OCI-LY7 (cell line): ENCODE data around the gene C9orf78. TPM values are rescaled to one million over a fixed set of nuclear protein-coding genes. Genes with fewer than 3 reads are reported as not detected.

ENCODE experiments used
- BruUV-seq: library from RNA; stranded (reverse); fragments of 400-500 nt; replicated peaks from 2 replicates; lab custom pipeline; 2021; lab: Mats Ljungman, UMichigan
- CTCF ChIA-PET: fragments of 300-600 bp; sonication (Branson Sonifier 250); formaldehyde crosslinking; loops from one replicate; lab custom pipeline; 2022; ENCODE audit warnings: antibody characterized with exemption; ENCODE audit not compliant: unreplicated experiment; lab: Charles Lee
- POLR2A ChIA-PET: fragments of 300-600 bp; sonication (Branson Sonifier 250); formaldehyde crosslinking; loops from one replicate; lab custom pipeline; 2022; ENCODE audit warnings: antibody characterized with exemption; lab: Charles Lee
- DNase-seq: peaks from one replicate; pipeline ENCODE4 v3.0.0-alpha.2; 2015; ENCODE audit warnings: low spot score
- H2AFZ ChIP-seq: fragments of 200-600 bp; sonication (generic), shearing (Covaris generic); 2 replicates; pipeline ENCODE4 v1.6.1; 2014; ENCODE audit warnings: mild to moderate bottlenecking, antibody characterized with exemption, low read length, moderate library complexity
- H3K27ac ChIP-seq: fragments of 200-600 bp; sonication (generic); 2 replicates; pipeline ENCODE4 v1.5.1; 2014; ENCODE audit warnings: mixed run types, low read depth, mild to moderate bottlenecking, moderate library complexity, low read length, inconsistent platforms; ENCODE audit not compliant: poor library complexity, severe bottlenecking
- H3K36me3 ChIP-seq: fragments of 200-600 bp; sonication (generic); 2 replicates; pipeline ENCODE4 v1.6.1; 2014; ENCODE audit warnings: mild to moderate bottlenecking, antibody characterized with exemption, low read length, moderate library complexity, mixed read lengths; ENCODE audit not compliant: insufficient read depth
- H3K4me1 ChIP-seq: fragments of 200-600 bp; sonication (generic); 2 replicates; pipeline ENCODE4 v1.5.1; 2014; ENCODE audit warnings: mild to moderate bottlenecking, low read length; ENCODE audit not compliant: insufficient read depth, poor library complexity, severe bottlenecking
- H3K4me2 ChIP-seq: fragments of 200-600 bp; sonication (generic); 2 replicates; pipeline ENCODE4 v1.6.1; 2014; ENCODE audit warnings: mild to moderate bottlenecking, low read length
- H3K4me3 ChIP-seq: fragments of 200-600 bp; sonication (generic); 2 replicates; pipeline ENCODE4 v1.5.1; 2014; ENCODE audit warnings: mild to moderate bottlenecking, low read depth, low read length; ENCODE audit not compliant: poor library complexity, severe bottlenecking
- H3K79me2 ChIP-seq: fragments of 200-600 bp; sonication (generic); 2 replicates; pipeline ENCODE4 v1.6.1; 2016; ENCODE audit warnings: low read depth, mild to moderate bottlenecking, low read length, moderate library complexity, mixed read lengths; ENCODE audit not compliant: insufficient read depth
- H3K9me2 ChIP-seq: fragments of 200-600 bp; sonication (generic); 2 replicates; pipeline ENCODE4 v1.6.1; 2016; ENCODE audit warnings: mild to moderate bottlenecking, low read length, mixed read lengths; ENCODE audit not compliant: insufficient read depth
- H3K9me3 ChIP-seq: fragments of 200-600 bp; sonication (generic); 2 replicates; pipeline ENCODE4 v1.6.1; 2014; ENCODE audit warnings: mild to moderate bottlenecking, mixed run types, low read length, mixed read lengths
- H4K20me1 ChIP-seq: fragments of 200-600 bp; sonication (generic); 2 replicates; pipeline ENCODE4 v1.6.1; 2014; ENCODE audit warnings: mild to moderate bottlenecking, antibody characterized with exemption, low read length, moderate library complexity, mixed read lengths; ENCODE audit not compliant: insufficient read depth
- EZH2phosphoT487 ChIP-seq: fragments of 200-600 bp; sonication (generic); IDR thresholded peaks from 2 replicates; pipeline ENCODE4 v1.6.1; 2018; ENCODE audit warnings: low read depth, borderline replicate concordance, mild to moderate bottlenecking, mixed run types, antibody characterized with exemption, low read length, moderate library complexity, mixed read lengths
- intact Hi-C: fragments of 100-400 bp; cut with micrococcal nuclease; formaldehyde crosslinking; loops from one replicate; pipeline ENCODE4 v1.10.0; 2022; ENCODE audit not compliant: unreplicated experiment
- total RNA-seq, 2 experiments: library from RNA; depleted of rRNA in 1 of 2; stranded (reverse); fragments of >200 nt in 1 of 2; shearing (Covaris generic) in 1 of 2; gene quantifications; 2 replicates each; pipeline ENCODE4 v1.2.3, GENCODE V29; 2014 to 2022
- TF ChIP-seq, protein P1 (sequence below): fragments of 200-600 bp; sonication (generic); conservative IDR thresholded peaks from 2 replicates; pipeline ENCODE4 v1.5.1; 2014; ENCODE audit warnings: mild to moderate bottlenecking, antibody characterized with exemption, low read length, moderate library complexity, mixed read lengths

Gene C9orf78
- total RNA-seq, 2 experiments from 2014 or later, result 49.4 to 60.6 TPM

DNA sequence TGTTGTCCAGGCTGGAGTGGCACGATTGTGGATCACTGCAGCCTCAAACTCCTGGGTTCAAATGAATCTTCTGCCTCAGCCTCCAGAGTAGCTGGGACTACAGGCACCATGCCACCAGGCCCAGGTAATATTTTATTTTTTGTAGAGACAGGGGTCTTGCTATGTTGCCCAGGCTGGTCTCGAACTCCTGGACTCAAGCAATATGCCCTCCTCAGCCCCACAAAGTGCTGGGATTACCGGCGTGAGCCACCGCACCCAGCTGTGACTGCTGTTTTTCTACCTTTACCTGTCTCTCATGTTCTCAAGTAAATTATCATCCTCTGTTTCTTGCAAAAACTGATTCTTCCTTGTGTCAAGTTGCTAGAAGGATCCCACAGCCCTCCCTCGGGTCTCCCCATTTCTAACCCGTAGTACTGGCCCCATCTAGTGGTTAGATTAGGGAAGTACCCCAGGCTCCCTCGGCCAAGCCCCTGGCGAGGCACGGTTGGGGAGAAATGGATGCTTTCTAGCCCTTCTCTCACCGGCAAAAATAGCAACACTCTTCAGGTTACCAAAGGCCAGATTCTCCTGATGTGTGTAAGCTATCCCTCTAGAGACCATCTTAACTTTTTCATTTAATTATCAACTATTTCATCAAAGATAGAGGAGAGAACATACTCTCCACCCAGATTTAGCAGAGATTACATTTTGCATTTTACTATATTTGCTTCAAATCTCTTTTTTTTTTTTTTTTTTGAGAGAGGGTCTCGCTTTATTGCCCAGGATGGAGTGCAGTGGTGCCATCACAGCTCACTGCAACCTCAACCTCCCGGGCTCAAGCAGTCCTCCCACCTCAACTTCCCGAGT, 51.3 kb downstream of the C9orf78 start:
- Histone ChIP-seq H3K4me2 (no peak overlapping the region), H3K4me3 (no peak overlapping the region), H2AFZ (no peak overlapping the region), H3K79me2 (no peaks in the 10 kb centered on the region), H3K27ac (no peak overlapping the region), H4K20me1 (no peaks in the 10 kb centered on the region), H3K4me1 (no peaks in the 10 kb centered on the region), H3K36me3 (no peaks in the 10 kb centered on the region), H3K9me3 (no peaks in the 10 kb centered on the region), H3K9me2 (no peaks in the 10 kb centered on the region)
- BruUV-seq, result no TSS peak
- POLR2A ChIA-PET, result no interaction called here
- DNase-seq, result peak; percentile 75
- intact Hi-C loops, result loop anchor here (1.0 to 2.0 kb wide), 3 partner anchors 46 to 141 kb away; partner anchors contain the start of gene ASB6
- TF ChIP-seq EZH2phosphoT487, result no peak
- TF ChIP-seq, protein P1, sequence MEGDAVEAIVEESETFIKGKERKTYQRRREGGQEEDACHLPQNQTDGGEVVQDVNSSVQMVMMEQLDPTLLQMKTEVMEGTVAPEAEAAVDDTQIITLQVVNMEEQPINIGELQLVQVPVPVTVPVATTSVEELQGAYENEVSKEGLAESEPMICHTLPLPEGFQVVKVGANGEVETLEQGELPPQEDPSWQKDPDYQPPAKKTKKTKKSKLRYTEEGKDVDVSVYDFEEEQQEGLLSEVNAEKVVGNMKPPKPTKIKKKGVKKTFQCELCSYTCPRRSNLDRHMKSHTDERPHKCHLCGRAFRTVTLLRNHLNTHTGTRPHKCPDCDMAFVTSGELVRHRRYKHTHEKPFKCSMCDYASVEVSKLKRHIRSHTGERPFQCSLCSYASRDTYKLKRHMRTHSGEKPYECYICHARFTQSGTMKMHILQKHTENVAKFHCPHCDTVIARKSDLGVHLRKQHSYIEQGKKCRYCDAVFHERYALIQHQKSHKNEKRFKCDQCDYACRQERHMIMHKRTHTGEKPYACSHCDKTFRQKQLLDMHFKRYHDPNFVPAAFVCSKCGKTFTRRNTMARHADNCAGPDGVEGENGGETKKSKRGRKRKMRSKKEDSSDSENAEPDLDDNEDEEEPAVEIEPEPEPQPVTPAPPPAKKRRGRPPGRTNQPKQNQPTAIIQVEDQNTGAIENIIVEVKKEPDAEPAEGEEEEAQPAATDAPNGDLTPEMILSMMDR, result peak; percentile 95
- CTCF ChIA-PET, result no interaction called here

DNA sequence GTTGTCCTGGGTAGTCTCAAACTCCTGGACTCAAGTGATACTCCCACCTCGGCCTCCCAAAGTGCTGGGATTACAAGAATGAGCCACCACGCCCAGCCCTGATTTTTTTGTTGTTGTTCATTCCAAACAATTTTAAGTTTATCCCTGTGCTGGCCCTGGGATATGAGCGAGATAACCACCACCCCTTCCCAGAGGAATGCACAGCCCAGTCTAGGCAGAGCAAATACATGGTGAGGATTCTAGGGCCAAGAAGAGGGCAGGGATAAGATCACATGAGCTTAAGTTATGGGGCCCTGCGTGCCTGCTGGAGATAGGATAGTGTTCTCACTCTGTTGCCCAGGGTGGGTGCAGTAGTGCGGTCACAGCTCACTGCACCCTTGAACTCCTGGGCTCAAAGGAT, 53.1 kb downstream of the C9orf78 start:
- no TSS peak for BruUV-seq
- Histone ChIP-seq H3K4me1 (no peaks in the 10 kb centered on the region), H3K27ac (no peak overlapping the region), H3K9me3 (no peaks in the 10 kb centered on the region), H2AFZ (no peak overlapping the region), H3K4me3 (no peak overlapping the region), H3K4me2 (no peak overlapping the region), H4K20me1 (no peaks in the 10 kb centered on the region), H3K9me2 (no peaks in the 10 kb centered on the region), H3K79me2 (no peaks in the 10 kb centered on the region), H3K36me3 (no peaks in the 10 kb centered on the region)
- TF ChIP-seq, protein P1, result no peak
- TF ChIP-seq EZH2phosphoT487, result no peak
- intact Hi-C loops, result no loop called here
- ChIA-PET CTCF (no interaction called here), POLR2A (no interaction called here)
- no peak for DNase-seq

DNA sequence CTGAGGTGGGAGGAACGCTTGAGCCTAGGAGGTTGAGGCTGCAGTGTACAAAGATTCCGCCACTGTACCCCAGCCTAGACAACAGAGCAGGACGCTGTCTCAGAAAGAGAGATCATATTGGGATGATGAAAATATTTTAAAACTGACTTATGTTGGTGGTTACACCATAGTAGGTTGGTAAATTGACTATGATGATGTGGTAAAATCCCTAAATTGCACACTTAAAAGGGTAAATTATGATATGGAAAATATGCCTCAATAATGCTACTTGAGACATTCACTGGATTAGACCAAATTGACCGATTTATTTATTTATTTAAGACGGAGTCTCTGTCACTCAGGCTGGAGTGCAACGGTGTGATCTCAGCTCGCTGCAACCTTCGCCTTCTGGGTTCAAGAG, 53.9 kb downstream of the C9orf78 start:
- POLR2A ChIA-PET, result no interaction called here
- no peaks in the 10 kb centered on the region for H4K20me1 ChIP-seq
- no peak for DNase-seq
- TF ChIP-seq, protein P1, result no peak
- TF ChIP-seq EZH2phosphoT487, result no peak
- no peaks in the 10 kb centered on the region for H3K9me3 ChIP-seq
- CTCF ChIA-PET, result no interaction called here
- no peaks in the 10 kb centered on the region for H3K36me3 ChIP-seq
- no peak overlapping the region for H3K4me3 ChIP-seq
- H3K9me2 ChIP-seq, result no peaks in the 10 kb centered on the region
- BruUV-seq, result no TSS peak
- no peak overlapping the region for H3K27ac ChIP-seq
- H3K79me2 ChIP-seq, result no peaks in the 10 kb centered on the region
- no peaks in the 10 kb centered on the region for H3K4me1 ChIP-seq
- no peak overlapping the region for H3K4me2 ChIP-seq
- intact Hi-C loops, result no loop called here
- H2AFZ ChIP-seq, result no peak overlapping the region
